ENCODE data around the gene MRPL44.

MRPL44 gene

DNA sequence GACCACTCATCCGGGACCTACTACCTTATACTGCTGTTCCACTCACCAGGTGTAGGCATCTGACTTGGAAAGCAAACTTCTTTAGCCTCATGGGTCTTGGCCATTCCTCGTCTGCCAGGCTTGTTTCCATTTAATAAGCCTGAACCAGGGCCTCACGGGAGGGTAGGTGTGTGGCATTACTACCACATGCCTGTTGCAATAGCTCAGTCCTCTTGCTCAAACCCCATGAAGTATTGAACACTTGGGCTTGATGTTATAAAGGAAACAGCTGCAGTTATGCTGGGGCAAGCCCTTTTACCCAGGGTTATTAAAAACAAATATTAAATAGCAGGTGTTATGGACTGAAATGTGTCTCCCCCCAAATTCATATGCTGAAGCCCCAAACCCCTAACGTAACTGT is 21.2 kb downstream of the MRPL44 start:
- TF ChIP-seq, protein P1, sequence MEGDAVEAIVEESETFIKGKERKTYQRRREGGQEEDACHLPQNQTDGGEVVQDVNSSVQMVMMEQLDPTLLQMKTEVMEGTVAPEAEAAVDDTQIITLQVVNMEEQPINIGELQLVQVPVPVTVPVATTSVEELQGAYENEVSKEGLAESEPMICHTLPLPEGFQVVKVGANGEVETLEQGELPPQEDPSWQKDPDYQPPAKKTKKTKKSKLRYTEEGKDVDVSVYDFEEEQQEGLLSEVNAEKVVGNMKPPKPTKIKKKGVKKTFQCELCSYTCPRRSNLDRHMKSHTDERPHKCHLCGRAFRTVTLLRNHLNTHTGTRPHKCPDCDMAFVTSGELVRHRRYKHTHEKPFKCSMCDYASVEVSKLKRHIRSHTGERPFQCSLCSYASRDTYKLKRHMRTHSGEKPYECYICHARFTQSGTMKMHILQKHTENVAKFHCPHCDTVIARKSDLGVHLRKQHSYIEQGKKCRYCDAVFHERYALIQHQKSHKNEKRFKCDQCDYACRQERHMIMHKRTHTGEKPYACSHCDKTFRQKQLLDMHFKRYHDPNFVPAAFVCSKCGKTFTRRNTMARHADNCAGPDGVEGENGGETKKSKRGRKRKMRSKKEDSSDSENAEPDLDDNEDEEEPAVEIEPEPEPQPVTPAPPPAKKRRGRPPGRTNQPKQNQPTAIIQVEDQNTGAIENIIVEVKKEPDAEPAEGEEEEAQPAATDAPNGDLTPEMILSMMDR (IDR thresholded peaks at IDR 0.05) = no peak

DNA sequence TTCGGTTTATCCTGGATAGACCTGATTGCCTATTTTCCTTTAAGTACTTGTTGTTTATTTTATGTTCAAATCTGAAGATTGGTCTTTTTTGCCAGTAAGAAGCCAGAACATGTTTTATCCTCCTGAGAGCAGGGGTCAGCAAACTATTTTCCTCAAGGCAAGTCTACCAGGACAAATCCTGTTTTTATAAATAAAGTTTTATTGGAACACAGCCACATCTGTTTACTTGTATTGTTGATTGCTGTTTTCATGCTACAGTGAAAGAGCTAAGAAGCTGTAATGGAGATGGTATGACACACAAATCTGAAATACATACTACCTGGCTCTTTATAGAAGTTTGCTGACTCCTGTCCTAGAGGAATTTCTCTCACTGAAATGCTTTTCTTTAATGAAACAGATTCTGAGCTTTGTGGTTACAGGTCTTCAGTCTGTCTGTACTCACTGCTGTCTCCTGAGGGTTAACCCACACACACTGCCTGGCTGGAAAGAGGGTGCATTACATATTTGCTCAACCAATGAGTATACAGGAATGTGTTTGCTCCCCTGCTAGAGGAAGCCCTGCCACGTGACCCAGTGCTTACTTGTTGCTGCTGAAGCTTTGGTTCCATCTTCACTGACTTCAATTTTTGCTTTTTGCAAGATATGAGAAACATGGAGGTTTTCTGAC is 22.6 kb downstream of the MRPL44 start:
- TF ChIP-seq, protein P1 (IDR thresholded peaks at IDR 0.05) = no peak

DNA sequence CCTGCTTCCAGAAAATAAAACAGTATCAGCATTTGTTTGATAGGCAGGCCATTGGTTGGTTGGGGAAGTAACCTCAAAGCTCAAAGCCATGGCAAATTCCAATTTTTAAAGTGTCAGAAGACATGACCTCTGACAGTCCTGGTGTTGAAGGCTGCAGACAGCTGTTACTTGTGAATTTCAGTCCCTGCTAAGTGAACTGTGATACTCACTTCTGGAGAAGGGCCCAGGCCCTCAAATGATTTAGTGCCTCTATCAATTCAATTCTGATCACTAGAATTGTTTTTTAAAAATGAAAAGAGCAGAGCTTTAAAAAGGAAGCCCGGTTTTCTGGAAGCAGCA is 23.1 kb downstream of the MRPL44 start:
- TF ChIP-seq, protein P1 (IDR thresholded peaks at IDR 0.05) = no peak

DNA sequence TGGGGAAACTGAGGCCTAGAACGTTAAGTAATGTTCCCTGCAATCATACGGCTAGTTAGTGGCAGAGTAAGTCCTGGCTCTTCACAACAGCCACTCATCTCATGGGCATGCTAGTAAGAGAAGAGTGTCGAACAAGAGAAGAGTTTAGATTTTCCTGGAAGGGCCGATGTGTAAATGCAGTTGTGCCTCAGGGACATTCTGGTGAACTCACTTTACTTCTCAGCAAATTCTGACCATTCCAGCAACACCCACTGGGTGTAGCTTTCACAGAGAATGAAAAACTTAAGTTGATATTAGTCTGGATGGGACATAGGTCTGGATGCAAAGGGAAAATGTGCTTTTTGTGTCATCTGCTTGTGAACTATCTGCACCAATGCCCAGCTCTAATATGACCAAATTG is 23.5 kb downstream of the MRPL44 start:
- TF ChIP-seq, protein P1 (IDR thresholded peaks at IDR 0.05) = no peak

DNA sequence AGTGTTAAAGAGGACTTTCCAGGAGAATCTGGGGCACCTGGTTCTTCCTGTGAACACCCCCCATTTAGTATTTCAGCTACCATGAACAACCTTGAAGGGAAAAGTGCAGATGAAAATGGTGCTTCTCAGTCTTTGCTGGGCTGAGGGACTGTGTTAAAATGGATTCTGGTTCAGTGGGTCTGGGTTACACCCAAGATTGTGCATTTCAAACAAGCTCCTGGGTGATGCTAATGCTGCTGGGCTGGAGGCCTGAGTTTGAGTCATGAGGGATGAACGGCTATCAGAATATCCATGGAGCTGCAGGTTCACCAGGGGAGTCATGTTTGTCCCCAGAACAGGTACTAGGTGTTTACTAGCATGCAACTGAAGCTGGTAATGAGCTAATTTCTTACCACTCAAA is 24.0 kb downstream of the MRPL44 start:
- TF ChIP-seq, protein P1 (IDR thresholded peaks at IDR 0.05) = no peak

DNA sequence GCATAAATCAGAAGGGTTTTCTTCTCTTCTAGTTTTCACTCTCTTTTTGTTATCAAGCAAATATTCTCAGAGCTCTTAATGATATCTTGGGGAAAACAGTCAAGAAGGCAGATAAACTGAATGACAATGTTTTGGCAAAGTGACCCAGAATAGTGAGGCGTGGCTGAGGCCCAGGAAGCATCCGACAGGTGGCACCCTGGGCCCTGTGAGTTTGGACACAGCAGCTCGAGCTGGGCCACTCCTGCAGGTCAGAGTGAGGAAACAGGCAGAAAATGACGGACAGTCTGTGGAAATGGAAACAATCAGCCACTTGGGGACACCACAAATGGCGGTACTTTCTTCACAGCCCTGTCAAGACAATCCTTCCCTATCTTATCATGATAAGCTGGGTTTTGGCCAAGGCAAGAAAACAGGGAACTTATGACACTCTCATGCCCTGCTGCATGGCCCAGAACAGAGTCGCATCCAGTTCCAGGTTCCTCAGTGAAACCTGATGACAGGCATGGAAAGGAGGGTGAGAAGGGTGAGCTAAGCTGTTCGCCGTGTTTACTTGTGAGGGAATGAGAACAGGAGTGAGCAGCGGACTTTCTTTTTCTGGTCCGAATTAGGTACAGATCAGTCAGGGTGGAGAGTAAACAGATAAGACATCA is 32.1 kb downstream of the MRPL44 start:
- TF ChIP-seq, protein P1 (IDR thresholded peaks at IDR 0.05) = peak; percentile 69

DNA sequence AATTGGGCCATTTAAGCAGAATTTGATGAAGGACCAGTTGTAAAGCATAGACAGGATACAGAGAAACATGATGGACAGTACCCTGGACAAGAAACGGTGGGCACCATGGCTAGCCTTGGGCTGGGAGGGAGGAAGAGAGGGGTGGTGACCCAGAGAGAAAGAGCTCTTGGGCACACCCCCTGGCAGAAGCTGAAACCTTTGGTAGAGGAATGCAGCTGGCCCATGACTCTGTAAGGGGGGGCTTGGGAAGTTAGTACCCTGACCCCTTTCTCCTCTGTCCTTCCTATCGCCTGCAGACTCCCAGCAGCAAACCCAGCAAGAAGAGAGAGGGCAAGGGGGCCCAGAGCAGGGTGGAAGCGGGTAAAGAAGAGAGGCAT is 32.6 kb downstream of the MRPL44 start:
- TF ChIP-seq, protein P1 (IDR thresholded peaks at IDR 0.05) = no peak

Data from LNCAP (cell line).